RWPE1 (cell line): ENCODE measurements around the gene SETBP1.

Experiments
- CTCF ChIA-PET: fragments of 350-600 bp; sonication (Branson Sonifier 250); formaldehyde crosslinking; extraction: SDS; loops from one replicate; lab custom pipeline; 2021; lab: Yijun Ruan, JAX
- POLR2A ChIA-PET: fragments of 400-600 bp; formaldehyde crosslinking; extraction: SDS; loops from one replicate; lab custom pipeline; 2020; ENCODE audit warnings: antibody characterized with exemption; ENCODE audit not compliant: low non-redundant PET; lab: Yijun Ruan, JAX
- DNase-seq: peaks from one replicate; pipeline ENCODE4 v3.0.0; 2012; ENCODE audit warnings: low spot score
- H3K27ac ChIP-seq: fragments of 450-650 bp; 2 replicates; pipeline ENCODE4 v1.5.1; 2017
- TF ChIP-seq, protein P1 (sequence below): fragments of 450-650 bp; conservative IDR thresholded peaks from 2 replicates; pipeline ENCODE4 v1.5.1; 2017; ENCODE audit warnings: low read depth, mild to moderate bottlenecking

SETBP1 gene

DNA sequence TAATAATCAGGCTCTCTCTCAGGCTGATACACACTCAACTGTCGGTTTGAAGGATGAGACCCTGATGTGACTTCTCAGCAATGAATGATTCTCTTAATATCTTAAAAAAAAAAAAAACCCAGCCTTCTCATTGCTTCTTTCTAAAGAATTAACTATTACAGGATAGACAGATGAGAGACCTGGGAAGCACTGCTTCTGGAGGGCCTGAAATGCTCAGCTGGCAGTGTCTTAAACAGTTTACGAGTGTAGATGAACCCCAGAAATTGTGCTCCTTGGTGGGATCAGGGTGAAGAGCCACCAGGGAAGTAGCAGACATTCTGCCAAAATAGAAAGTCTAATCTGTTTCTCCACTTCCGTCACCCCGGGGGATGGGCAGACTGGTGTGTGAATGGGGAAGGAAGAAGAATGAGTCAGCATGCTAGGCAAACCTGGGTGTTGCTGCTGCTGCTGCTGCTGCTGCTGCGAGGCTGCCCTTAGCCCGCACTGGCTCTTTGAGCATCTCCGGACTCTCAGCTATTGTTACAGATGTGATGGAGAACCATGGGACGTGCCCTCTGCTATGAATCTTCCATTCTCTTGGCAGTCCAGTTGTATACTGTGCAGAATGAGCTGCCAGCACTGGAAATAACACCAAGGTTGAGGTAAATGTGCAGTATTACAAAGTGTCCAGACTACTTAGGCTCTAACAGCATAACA lies 158.4 kb downstream of the SETBP1 start:
- POLR2A ChIA-PET, result no interaction called here
- TF ChIP-seq, protein P1, sequence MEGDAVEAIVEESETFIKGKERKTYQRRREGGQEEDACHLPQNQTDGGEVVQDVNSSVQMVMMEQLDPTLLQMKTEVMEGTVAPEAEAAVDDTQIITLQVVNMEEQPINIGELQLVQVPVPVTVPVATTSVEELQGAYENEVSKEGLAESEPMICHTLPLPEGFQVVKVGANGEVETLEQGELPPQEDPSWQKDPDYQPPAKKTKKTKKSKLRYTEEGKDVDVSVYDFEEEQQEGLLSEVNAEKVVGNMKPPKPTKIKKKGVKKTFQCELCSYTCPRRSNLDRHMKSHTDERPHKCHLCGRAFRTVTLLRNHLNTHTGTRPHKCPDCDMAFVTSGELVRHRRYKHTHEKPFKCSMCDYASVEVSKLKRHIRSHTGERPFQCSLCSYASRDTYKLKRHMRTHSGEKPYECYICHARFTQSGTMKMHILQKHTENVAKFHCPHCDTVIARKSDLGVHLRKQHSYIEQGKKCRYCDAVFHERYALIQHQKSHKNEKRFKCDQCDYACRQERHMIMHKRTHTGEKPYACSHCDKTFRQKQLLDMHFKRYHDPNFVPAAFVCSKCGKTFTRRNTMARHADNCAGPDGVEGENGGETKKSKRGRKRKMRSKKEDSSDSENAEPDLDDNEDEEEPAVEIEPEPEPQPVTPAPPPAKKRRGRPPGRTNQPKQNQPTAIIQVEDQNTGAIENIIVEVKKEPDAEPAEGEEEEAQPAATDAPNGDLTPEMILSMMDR, result no peak
- H3K27ac ChIP-seq, result peak overlapping the region; percentile 59
- peak; percentile 64 for DNase-seq
- CTCF ChIA-PET, result no interaction called here

DNA sequence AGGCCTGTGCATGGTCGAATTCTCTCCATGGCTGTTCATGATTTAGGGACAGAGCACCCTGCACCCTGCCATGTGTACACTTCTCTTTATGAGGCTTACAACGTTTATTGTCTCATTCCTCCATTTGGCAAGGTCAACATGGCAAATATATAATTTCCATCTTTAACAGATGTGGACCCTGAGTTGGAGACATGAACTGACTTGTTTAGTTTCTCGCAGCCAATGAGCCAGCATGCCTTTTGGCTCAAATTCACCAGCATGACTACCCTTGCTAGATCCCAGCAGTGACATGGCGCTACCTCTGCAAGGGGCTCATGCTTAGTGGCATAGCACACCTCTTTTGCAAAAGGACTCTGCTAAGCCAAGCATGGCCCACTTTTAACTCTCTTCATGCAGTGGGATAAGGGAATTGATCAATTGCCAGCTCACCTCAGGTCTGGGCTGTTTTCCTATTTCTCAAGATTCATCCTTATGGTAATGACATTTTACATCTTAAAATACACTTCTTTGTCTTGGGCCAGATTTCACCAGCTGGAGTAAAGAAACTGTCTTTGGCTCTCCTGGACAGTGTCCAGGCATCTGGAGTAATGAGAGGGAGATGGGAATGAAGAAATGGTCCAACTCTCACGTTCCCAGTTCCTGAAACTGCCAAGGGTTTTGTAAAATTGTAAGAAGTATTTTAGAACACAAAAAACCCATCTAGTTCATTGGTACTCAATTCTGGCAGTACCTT lies 159.5 kb downstream of the SETBP1 start:
- CTCF ChIA-PET, result no interaction called here
- peak overlapping the region; percentile 59 for H3K27ac ChIP-seq
- no peak for DNase-seq
- POLR2A ChIA-PET, result no interaction called here
- TF ChIP-seq, protein P1, result no peak

DNA sequence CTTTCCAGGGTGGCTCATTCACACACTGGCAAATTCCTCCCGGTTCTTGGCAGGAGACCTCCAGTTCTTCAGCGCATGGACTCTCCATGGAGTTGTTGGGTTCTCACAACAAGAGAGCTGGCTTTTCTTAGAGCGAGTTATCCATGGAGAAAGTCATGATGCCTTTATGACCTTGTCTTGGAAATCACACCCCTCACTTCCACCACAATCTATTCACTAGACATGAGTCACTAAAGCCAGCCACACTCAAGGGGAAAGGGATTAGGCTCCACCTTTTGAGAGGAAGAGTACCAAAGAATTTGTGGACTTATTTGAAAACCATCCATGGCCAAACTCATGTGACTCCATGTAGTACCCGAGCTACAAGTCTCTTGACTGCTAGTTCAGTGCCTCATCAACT lies 160.5 kb downstream of the SETBP1 start:
- CTCF ChIA-PET, result interaction anchor here (0.5 kb wide), 1 partner anchor 19 kb away, joined by 3 read pairs; no protein-coding TSS in a partner anchor
- TF ChIP-seq, protein P1, result no peak
- H3K27ac ChIP-seq, result no peak overlapping the region
- POLR2A ChIA-PET, result no interaction called here
- no peak for DNase-seq

DNA sequence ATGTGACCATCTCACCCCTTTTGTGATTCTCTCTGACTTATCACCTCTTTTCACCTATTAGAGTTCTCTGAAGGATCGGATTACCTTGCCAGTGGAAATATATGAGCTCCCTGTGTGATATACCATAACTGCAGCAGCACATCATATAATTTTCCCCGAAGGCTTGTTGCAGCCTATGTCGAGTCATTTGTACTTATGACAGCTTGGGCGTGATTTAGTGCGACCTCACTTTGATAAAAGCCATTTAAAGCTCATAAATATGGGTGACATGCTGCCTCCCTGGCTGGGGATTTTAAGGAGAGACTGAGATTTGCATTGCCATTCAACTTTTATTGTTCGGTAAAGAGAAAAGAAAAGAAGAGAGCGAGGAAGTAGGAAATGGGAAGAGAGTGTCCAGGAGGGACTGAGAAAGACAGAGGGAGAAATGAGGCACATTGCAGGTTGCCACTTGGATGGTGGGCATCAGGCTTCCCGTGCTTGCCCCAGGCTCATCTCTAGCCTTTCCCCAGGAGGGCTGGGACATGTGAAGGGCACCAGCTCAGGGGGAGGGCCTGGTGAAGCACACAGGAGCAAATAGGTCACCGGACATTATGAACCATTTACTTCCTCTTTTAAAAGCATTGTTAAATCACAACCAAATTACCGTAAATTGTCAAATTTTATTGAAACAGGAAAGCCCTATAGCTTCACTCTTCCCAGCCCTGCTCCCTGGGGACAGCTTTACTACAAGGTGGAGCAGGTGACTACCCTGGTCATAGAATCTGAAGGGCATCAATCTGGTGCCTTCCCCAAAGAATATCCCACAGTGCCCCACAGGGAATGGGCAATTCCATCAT lies 161.3 kb downstream of the SETBP1 start:
- H3K27ac ChIP-seq, result no peak overlapping the region
- ChIA-PET POLR2A (no interaction called here), CTCF (interaction anchor here (0.5 to 0.6 kb wide), 2 partner anchors 20 to 336 kb away, joined by 3 read pairs; no protein-coding TSS in a partner anchor)
- TF ChIP-seq, protein P1, result no peak
- no peak for DNase-seq

DNA sequence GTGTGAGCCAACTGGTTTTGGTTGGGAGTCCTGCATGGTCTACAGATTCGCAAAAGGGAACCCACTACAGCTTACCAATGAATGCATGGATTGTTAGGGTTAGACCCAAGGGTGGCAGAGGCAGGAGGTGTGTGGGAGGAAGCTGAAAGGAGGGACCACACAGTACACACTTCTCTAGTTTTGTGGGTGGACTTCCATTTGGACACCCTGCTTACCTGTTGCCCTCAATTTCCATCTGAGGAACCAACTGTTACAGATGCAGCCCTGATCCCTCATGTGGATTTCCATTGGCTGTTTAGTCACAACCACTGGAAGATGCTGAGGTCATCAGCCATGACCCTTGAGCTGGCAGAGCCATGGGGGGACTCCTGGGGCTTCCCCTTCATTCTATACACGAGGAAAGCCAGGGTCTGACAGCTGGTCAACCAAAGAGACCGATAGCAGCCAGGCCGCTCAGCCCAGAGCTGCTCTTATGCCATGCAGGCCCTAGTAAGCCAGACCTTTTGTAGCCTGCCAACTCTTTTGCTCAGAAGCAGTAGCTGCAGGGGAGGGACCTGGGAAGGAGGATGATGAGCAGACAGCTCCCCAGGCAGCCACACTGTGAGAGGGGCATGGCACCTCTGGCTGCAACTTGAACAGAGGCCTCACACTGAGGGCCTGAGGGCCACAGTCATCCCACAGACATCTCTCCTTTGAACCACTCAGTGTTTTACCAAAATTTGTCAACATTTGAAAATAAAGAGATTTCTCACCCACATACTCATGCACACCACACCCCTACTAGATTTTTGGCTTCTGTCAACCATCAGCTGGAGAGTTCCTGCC lies 162.1 kb downstream of the SETBP1 start:
- POLR2A ChIA-PET, result no interaction called here
- TF ChIP-seq, protein P1, result no peak
- peak overlapping the region; percentile 27 for H3K27ac ChIP-seq
- CTCF ChIA-PET, result no interaction called here
- no peak for DNase-seq

DNA sequence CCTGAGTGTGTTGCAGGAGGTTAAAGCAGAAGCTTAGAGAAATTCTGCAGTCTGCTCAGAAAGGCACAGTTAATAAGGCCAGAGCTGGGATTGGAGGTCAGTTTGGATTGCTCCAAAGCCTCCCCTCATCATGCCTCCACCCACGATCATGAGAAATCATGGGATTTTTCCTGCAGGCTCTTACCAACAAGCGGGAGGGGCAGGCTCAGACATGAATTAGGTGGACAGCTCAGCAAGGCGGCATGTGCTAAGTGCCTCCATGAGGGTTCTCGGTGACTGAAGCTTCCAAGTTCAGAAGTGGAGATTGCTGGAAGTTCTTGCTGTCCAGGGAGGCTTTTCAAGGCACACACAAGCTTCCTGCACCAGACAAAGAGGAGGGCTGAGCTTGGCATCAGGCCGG lies 163.8 kb downstream of the SETBP1 start:
- POLR2A ChIA-PET, result no interaction called here
- DNase-seq, result no peak
- no peak overlapping the region for H3K27ac ChIP-seq
- CTCF ChIA-PET, result no interaction called here
- TF ChIP-seq, protein P1, result no peak
